Immature natural killer cell (primary cell): Measurements from ENCODE around the gene ERVFRD-1. TPM values are rescaled to one million over a fixed set of nuclear protein-coding genes. Genes with fewer than 3 reads are reported as not detected.

Source experiments
- DNase-seq, 3 donors: peaks; one replicate each; pipeline ENCODE4 v3.0.0; 2022; ENCODE audit warnings: mixed read lengths in 1 of 3
- H3K27ac Mint-ChIP-seq, 6 donors: one replicate each; pipeline ENCODE4 v1.8.0; 2020; ENCODE audit warnings: mixed read lengths in 6 of 6, mild to moderate bottlenecking in 5 of 6, inconsistent platforms in 4 of 6, moderate library complexity in 3 of 6
- H3K27me3 Mint-ChIP-seq, 3 donors: one replicate each; pipeline ENCODE4 v1.8.0; 2020 to 2021; ENCODE audit warnings: low read depth in 3 of 3, mild to moderate bottlenecking in 3 of 3, mixed read lengths in 3 of 3, moderate library complexity in 3 of 3, inconsistent platforms in 1 of 3
- H3K36me3 Mint-ChIP-seq, 3 donors: one replicate each; pipeline ENCODE4 v1.8.0; 2020; ENCODE audit warnings: mixed read lengths in 3 of 3, inconsistent platforms in 2 of 3, mild to moderate bottlenecking in 2 of 3
- H3K4me1 Mint-ChIP-seq, 2 donors: one replicate each; pipeline ENCODE4 v1.8.0; 2020; ENCODE audit warnings: inconsistent platforms in 2 of 2, mild to moderate bottlenecking in 2 of 2, mixed read lengths in 2 of 2, moderate library complexity in 1 of 2
- H3K4me3 Mint-ChIP-seq, 5 donors: one replicate each; pipeline ENCODE4 v1.8.0; 2020; ENCODE audit warnings: mild to moderate bottlenecking in 5 of 5, mixed read lengths in 5 of 5, inconsistent platforms in 3 of 5, moderate library complexity in 3 of 5
- H3K9me3 Mint-ChIP-seq, 6 donors: one replicate each; pipeline ENCODE4 v1.8.0; 2020; ENCODE audit warnings: mild to moderate bottlenecking in 6 of 6, mixed read lengths in 6 of 6, inconsistent platforms in 4 of 6, moderate library complexity in 3 of 6
- polyA plus RNA-seq, 3 donors: library from polyadenylated mRNA; unstranded; fragments of 300-500 nt; fragmentation: Illumina TruSeq; gene quantifications; one replicate each; pipeline ENCODE4 v1.2.3, GENCODE V29; 2021

ERVFRD-1 gene
- polyA plus RNA-seq, 3 donors from 2014 or later = 0.09 TPM; not detected in 2

DNA sequence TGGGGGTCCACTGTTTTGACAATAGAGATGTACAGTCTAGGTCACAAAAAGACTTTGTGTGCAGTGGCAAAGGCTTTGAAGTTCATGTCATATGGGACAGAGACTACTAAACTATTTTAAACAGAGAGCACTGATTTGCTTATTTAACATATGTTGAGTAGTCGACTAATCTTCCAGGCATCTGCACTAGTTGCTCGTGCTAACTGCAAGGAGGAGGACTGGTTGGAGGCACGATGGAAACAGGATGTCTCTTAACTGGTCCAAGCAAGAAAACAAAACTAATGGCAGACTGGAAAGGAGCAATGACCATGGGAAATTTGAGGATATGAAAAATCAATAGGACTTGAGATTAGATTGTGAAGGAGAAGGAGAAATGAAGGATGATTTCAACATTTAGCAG, 28.5 kb upstream of the ERVFRD-1 start:
- Mint-ChIP-seq H3K27ac (no peak overlapping the region), H3K4me3 (no peak overlapping the region), H3K36me3 (peaks cover 4 to 13% (median 12%) of the 10 kb centered on the region in 3 donors), H3K9me3 (no peaks in the 10 kb centered on the region), H3K4me1 (peaks cover 3 to 5% of the 10 kb centered on the region in 2 donors), H3K27me3 (peaks cover 0 to 2% (median 0%) of the 10 kb centered on the region in 3 donors)
- DNase-seq = no peak

DNA sequence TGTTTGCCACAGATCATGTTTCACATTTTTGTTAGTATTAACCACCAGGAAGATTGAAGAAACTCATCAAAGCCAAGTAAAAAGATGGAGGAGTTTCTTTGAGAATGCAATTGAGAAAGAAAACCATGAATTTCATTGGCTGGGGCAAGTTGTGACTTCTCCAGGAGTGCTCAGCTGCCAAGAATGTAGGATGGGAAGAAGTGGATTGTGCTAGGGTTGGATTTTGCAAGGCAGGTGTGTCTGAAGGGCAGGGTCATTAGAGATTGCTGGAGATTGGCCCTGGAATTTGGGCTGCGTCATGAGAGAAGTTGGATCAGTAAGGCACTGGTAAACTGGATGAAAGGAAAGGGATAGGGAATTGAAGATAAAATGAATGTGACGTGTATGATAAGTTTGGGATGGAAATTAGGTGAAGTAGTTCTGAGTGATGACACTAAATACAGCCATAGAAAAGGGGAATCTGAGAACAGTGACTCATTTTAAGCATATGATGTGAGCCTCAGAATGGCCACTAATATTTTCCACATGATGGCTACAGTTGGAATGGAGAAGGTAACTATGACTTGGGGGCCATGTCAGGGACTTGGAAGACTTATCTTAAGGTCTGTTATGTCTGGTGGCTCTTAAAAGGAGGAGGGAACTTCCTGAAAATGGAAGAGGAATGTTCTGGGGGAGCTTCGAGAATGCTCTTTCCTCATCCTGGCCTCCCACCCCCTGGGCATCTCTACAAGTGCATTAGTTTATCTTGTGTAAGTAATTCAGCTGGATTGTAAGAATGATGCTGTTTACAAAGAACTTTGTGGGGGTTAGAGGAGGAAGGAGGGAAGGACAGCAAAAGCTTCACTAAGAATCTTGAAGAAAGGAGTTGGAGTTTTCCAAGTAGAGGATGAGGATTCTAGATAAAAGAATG, 27.8 kb upstream of the ERVFRD-1 start:
- peak overlapping the region in 1 of 6 donors; percentile 12 for H3K27ac Mint-ChIP-seq
- peaks cover 0 to 2% (median 0%) of the 10 kb centered on the region in 3 donors for H3K27me3 Mint-ChIP-seq
- peaks cover under 1% of the 10 kb centered on the region in 2 donors for H3K4me1 Mint-ChIP-seq
- H3K9me3 Mint-ChIP-seq = no peaks in the 10 kb centered on the region
- DNase-seq = no peak
- H3K36me3 Mint-ChIP-seq = peaks cover 8 to 21% (median 12%) of the 10 kb centered on the region in 3 donors
- H3K4me3 Mint-ChIP-seq = no peak overlapping the region

DNA sequence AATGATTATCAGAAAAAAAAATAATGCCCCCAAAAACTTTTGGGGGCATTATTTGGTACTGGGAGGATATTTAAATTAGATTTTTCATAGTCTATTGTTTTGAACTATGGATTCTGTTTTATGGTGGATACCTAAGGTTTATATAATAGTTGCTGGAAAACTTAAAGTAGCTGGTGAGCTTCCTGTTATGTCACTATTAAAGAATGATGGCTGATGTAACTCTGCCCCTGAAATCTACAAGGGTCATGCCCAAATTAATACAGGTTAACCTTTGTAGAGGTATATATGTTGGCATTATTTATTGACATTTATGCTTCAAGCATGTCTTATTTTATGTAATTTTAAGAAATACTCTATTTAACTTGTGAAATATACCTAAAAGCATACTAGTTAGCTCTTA, 25.3 kb upstream of the ERVFRD-1 start:
- H3K4me3 Mint-ChIP-seq = no peak overlapping the region
- H3K27ac Mint-ChIP-seq = no peak overlapping the region
- H3K27me3 Mint-ChIP-seq = peaks cover 0 to 2% (median 0%) of the 10 kb centered on the region in 3 donors
- no peaks in the 10 kb centered on the region for H3K4me1 Mint-ChIP-seq
- H3K36me3 Mint-ChIP-seq = peaks cover 8 to 22% (median 12%) of the 10 kb centered on the region in 3 donors
- no peak for DNase-seq
- H3K9me3 Mint-ChIP-seq = no peaks in the 10 kb centered on the region

DNA sequence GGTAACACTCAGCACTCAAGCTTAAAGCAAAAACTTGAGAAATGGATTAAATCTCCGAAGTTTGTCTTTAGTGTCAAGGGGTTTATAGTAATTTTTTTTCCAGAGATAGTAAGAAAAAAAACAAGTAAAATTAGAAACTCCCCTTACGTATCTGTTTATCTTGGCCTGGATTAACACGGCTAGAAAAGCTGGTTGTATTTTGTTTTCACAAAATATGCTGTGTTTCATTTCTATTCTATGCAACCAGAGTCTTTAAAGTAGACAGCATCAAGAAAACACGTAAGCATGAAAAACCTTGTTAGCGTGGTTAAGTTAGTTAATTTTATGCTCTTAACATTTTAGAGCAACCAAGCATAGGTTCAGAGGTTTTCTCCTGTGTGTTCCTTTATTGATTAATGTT, 21.8 kb upstream of the ERVFRD-1 start:
- Mint-ChIP-seq H3K27me3 (peaks cover 0 to 2% (median 0%) of the 10 kb centered on the region in 3 donors), H3K4me1 (peaks cover 7 to 19% of the 10 kb centered on the region in 2 donors), H3K4me3 (no peak overlapping the region), H3K36me3 (peaks cover 4 to 22% (median 8%) of the 10 kb centered on the region in 3 donors), H3K9me3 (no peaks in the 10 kb centered on the region), H3K27ac (no peak overlapping the region)
- DNase-seq = no peak

DNA sequence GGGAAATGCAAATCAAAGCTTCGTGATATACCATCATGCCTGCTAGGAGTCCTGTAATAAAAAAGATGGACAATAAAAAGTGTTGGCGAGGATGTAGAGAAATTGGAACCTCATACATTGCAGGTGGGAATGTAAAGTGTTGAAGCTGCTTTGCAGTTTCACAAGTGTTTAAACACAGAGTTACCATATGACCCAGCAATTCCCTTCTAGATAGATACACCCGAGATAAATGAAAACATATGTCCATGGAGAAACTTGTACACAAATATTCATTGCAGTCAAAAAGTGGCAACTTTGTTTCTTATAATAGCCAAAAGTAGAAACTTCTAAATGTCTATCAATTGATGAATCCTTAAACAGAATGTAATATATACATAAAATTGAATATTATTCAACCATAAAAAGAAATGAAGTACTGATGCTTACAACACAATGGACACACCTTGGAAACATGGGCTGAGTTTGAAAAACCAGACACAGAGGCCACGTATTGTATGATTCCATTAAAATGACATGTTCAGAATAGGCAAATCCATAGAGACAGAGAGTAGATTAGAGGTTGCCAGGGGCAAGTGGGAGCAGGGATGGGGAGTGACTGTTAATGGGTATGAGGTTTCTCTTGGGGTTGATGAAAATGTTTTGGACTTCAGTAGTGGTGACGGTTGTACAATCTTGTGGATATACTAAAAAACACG, 20.8 kb upstream of the ERVFRD-1 start:
- no peak for DNase-seq
- peaks cover 0 to 2% (median 0%) of the 10 kb centered on the region in 3 donors for H3K27me3 Mint-ChIP-seq
- peaks cover 6 to 25% (median 8%) of the 10 kb centered on the region in 3 donors for H3K36me3 Mint-ChIP-seq
- H3K27ac Mint-ChIP-seq = no peak overlapping the region
- H3K4me1 Mint-ChIP-seq = peaks cover 7 to 22% of the 10 kb centered on the region in 2 donors
- no peak overlapping the region for H3K4me3 Mint-ChIP-seq
- no peaks in the 10 kb centered on the region for H3K9me3 Mint-ChIP-seq

DNA sequence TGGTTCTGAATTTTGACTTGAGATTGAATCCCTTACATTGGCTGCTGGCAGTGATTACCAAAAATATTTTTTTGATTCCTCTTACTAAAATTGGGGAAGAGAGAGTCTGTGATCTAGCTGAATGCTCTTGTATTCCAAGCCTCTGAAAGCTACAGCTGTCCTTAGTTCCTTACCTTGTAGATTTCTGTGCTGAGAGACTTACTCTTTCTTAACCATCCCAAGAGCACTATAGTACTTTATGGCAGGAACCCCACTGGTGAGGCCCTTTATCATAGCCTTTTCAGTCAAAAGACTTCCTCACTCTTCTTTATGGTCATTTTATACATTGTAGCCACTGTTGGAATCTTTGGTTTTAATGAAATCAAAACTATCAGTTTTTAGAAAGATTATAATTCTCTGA, 19.1 kb upstream of the ERVFRD-1 start:
- no peaks in the 10 kb centered on the region for H3K9me3 Mint-ChIP-seq
- no peak overlapping the region for H3K27ac Mint-ChIP-seq
- peaks cover 0 to 2% (median 0%) of the 10 kb centered on the region in 3 donors for H3K27me3 Mint-ChIP-seq
- peaks cover 8 to 21% (median 16%) of the 10 kb centered on the region in 3 donors for H3K36me3 Mint-ChIP-seq
- DNase-seq = no peak
- no peak overlapping the region for H3K4me3 Mint-ChIP-seq
- H3K4me1 Mint-ChIP-seq = peaks cover 9 to 33% of the 10 kb centered on the region in 2 donors

DNA sequence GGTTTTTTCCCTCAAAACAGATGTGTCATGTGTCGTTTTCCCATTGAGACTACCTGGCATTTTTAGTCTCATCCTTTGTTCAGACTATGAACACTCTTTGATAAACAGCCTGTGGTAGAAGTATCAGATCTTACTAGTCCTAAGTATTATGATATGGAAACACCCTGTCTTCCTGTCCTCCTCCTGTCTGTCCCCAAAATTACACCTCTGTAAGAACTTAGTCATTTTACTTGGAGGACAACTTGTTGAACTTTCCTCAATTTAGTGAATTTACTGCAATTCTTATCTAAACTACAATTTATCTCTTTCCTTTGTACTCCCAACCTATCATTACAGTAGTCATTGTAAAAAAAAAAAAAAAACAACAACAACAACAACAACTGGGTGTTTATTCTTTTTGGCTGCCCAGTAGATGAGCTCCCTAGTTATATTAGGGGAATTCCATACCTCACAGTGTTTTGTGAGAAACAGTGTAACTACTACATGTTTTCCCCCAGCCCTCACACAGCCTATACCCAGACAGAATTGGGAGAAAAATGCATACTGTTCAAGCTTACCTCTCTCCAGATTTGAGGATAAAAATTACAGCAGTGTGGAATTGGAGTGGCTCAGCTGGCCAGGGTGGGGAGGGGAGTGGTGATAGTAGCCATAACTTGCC, 18.5 kb upstream of the ERVFRD-1 start:
- peak overlapping the region in 1 of 6 donors; percentile 32 for H3K27ac Mint-ChIP-seq

DNA sequence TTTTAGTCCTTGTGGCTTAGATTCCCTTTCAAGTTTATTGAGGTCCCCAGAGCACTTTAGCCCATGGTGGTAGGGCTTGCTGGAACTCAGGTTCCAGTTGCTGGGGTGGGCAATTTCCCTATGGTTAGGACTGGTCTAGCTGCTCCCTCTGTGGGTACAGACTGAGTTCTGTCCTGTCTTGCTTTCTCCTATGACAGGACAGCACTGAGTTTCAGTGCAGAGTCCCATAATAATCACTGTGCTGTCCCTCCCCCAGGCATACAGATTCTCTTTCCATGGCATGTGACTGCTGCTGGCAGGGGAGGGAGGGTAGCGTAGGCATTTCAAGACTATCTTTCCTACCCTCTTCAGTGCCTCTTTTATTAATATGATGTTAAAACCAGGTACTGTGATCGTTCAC, 17.1 kb upstream of the ERVFRD-1 start:
- Mint-ChIP-seq H3K27ac (no peak overlapping the region), H3K36me3 (peaks cover 0 to 12% (median 8%) of the 10 kb centered on the region in 3 donors), H3K27me3 (peaks cover 0 to 2% (median 0%) of the 10 kb centered on the region in 3 donors), H3K4me1 (peaks cover 9 to 33% of the 10 kb centered on the region in 2 donors), H3K4me3 (no peak overlapping the region), H3K9me3 (no peaks in the 10 kb centered on the region)
- no peak for DNase-seq

More for the DNA sequence above, 18.5 kb upstream of the ERVFRD-1 start:
- Mint-ChIP-seq H3K36me3 (peaks cover 4 to 17% (median 12%) of the 10 kb centered on the region in 3 donors), H3K27me3 (peaks cover 0 to 2% (median 0%) of the 10 kb centered on the region in 3 donors), H3K9me3 (no peaks in the 10 kb centered on the region), H3K4me3 (no peak overlapping the region), H3K4me1 (peaks cover 9 to 33% of the 10 kb centered on the region in 2 donors)
- no peak for DNase-seq

DNA sequence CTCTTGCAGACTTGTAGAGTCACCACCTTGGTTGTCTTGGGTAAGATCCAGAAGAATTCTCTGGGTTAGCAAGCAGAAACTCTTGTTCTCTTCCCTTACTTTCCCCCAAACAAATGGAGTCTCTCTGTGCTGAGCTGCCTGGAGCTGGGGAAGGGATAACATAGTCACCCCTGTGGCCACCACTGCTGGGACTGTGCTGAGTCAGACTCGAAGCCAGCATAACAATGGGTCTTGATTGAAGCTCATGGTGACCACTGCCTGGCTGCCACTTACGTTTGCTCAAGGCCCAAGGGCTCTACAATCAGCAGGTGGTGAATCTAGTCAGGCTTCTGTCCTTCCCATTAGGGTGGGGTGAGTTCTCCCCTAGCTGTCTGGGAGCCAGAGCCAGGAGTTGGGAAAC, 15.4 kb upstream of the ERVFRD-1 start:
- Mint-ChIP-seq H3K27me3 (peaks cover 0 to 2% (median 0%) of the 10 kb centered on the region in 3 donors), H3K9me3 (no peaks in the 10 kb centered on the region), H3K27ac (no peak overlapping the region), H3K4me1 (peaks cover 10 to 36% of the 10 kb centered on the region in 2 donors), H3K4me3 (no peak overlapping the region), H3K36me3 (peaks cover 0 to 12% (median 8%) of the 10 kb centered on the region in 3 donors)
- DNase-seq = no peak

DNA sequence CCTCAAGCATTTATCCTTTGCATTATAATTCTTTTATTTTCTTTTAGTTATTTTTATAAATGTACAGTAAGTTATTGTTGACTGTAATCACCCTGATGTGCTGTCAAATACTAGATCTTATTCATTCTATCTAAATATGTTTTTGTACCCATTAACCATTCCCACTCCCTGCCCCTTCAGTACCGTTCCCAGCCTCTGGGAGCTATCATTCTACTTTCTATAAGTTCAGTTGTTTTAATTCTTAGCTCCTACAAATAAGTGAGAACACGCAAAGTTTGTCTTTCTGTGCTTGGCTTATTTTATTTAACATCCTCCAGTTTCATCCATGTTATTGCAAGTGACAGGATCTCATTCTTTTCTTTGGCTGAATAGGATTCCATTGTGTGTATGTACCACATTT, 12.5 kb upstream of the ERVFRD-1 start:
- H3K4me3 Mint-ChIP-seq = no peak overlapping the region
- H3K27ac Mint-ChIP-seq = no peak overlapping the region
- H3K27me3 Mint-ChIP-seq = peaks cover 0 to 1% (median 0%) of the 10 kb centered on the region in 3 donors
- no peaks in the 10 kb centered on the region for H3K9me3 Mint-ChIP-seq
- H3K36me3 Mint-ChIP-seq = peaks cover 0 to 12% (median 8%) of the 10 kb centered on the region in 3 donors
- DNase-seq = no peak
- peaks cover 13 to 43% of the 10 kb centered on the region in 2 donors for H3K4me1 Mint-ChIP-seq

DNA sequence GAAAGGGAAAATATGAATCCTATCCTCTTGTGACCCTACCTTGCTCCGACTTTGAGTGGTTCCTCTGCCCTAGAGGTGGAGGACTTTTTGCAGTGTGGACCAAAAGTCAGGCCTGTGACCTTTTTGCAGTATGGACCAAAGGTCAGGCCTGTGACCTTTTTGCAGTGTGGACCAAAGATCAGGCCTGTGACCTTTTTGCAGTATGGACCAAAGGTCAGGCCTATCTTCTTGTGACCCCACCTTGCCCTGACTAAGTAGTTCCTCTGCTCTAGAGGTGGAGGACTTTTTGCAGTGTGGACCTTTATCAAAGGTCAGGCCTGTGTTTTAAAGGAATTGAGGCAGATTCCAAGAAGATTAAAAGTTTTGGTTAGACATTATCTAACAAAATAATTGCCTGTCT, 10.9 kb upstream of the ERVFRD-1 start:
- Mint-ChIP-seq H3K27me3 (peaks cover 0 to 1% (median 0%) of the 10 kb centered on the region in 3 donors), H3K4me3 (no peak overlapping the region), H3K4me1 (peaks cover 16 to 49% of the 10 kb centered on the region in 2 donors), H3K9me3 (no peaks in the 10 kb centered on the region), H3K27ac (no peak overlapping the region), H3K36me3 (peaks cover 0 to 10% (median 6%) of the 10 kb centered on the region in 3 donors)
- DNase-seq = no peak

DNA sequence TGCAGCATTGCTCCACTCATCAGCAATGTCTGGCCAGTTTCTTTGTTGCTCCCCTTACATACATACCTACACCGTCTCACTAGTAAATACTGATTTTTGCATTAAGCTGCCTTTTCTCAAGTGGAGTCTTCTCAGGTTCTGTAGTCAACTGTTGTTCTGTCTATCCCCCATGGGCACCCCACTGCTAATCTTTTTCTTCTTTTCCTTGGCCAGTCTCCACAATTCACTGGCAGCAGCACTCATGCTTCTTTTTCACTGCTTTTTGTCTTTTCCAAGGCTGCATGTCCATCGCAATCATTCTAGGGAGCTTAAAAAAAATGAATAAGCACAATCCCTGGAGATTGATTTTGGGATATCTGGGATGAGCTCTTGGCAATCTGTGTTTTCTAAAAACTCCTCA, 10.3 kb upstream of the ERVFRD-1 start:
- no peak for DNase-seq
- Mint-ChIP-seq H3K9me3 (no peaks in the 10 kb centered on the region), H3K27me3 (peaks cover 0 to 1% (median 0%) of the 10 kb centered on the region in 3 donors), H3K27ac (no peak overlapping the region), H3K4me1 (peaks cover 16 to 44% of the 10 kb centered on the region in 2 donors), H3K36me3 (peaks cover 0 to 6% (median 4%) of the 10 kb centered on the region in 3 donors), H3K4me3 (no peak overlapping the region)

DNA sequence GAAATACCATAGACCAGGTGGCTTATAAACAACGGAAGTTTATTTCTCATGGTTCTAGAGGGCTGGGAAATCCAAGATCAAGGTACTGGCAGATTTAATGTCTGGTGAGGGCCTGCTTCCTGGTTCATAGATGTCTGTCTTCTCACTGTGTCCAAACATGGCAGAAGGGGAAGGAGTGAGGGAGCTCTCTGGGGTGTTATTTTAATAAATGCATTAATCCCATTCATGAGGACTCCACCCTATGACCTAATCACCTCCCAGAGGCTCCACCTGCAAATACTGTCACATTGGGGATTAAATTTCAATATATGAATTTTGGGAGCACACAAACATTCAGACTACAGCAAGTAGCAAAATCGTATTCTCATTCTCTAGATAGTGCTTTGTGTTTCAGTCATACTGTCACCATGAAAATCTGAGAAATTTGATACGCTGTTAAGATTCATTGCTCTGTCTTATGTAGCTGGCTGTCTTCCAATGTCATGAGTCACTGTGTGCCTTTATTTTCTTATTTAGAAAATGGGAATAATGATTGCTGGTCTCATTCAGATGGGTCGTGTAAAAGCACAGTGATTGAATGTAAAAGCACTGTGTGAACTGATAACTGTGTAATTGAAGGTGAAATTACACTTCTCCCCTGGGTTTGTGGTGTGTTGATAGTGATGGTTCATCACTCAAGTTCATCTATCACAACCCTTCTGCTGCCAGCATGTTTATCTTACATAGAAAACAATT, 8.9 kb upstream of the ERVFRD-1 start:
- no peaks in the 10 kb centered on the region for H3K9me3 Mint-ChIP-seq
- peaks cover 0 to 2% (median 1%) of the 10 kb centered on the region in 3 donors for H3K27me3 Mint-ChIP-seq
- no peaks in the 10 kb centered on the region for H3K36me3 Mint-ChIP-seq
- no peak overlapping the region for H3K27ac Mint-ChIP-seq
- no peak for DNase-seq
- H3K4me1 Mint-ChIP-seq = peaks cover 18 to 47% of the 10 kb centered on the region in 2 donors
- no peak overlapping the region for H3K4me3 Mint-ChIP-seq
